SKM-1 treated with dmso at 0.1 percent for 144 hours (cell line): ENCODE data around the gene HAUS6.
"Not testable (repeated sequence)": the region's sequence is repeated elsewhere in the genome, so short reads cannot be mapped to it uniquely, and the experiment has no call there.

Source experiments
- DNase-seq: peaks from one replicate; lab custom pipeline; 2025; ENCODE audit not compliant: unreplicated experiment; lab: John Stamatoyannopoulos, UW

Gene HAUS6

GRCh38 chr9:19048966-19049916, 53.5 kb downstream of the HAUS6 start, which contains the start of gene RRAGA:
Gene RRAGA, plus strand, starts transcription at chr9:19049427. Its CDS starts 233 bp downstream, at chr9:19049660.
- peak; percentile 89 for DNase-seq

GRCh38 chr9:19036611-19037010, 66.1 kb downstream of the HAUS6 start:
- DNase-seq: no peak

- DNase-seq: no peak
Observed at GRCh38 chr9:19033015-19033414, 69.7 kb downstream of the HAUS6 start, which contains the start of gene SAXO1. Gene SAXO1, minus strand, starts transcription at chr9:19033209. Its CDS starts 301 bp downstream, at chr9:19032908.

GRCh38 chr9:19032406-19032805, 70.3 kb downstream of the HAUS6 start:
- DNase-seq: no peak

GRCh38 chr9:19030899-19031298, 71.8 kb downstream of the HAUS6 start:
- DNase-seq: no peak

GRCh38 chr9:19028835-19029451, 73.8 kb downstream of the HAUS6 start:
- peak; percentile 45 for DNase-seq

GRCh38 chr9:19027825-19028224, 74.9 kb downstream of the HAUS6 start:
- no peak for DNase-seq

GRCh38 chr9:19026375-19026774, 76.3 kb downstream of the HAUS6 start:
- DNase-seq: no peak

- DNase-seq: no peak
Observed at GRCh38 chr9:19023078-19023477, 79.6 kb downstream of the HAUS6 start.

- no peak for DNase-seq
Observed at GRCh38 chr9:19022206-19022605, 80.5 kb downstream of the HAUS6 start.

- not testable (repeated sequence) for DNase-seq
Observed at GRCh38 chr9:19021649-19022048, 81.1 kb downstream of the HAUS6 start.

GRCh38 chr9:19020886-19021455, 81.7 kb downstream of the HAUS6 start:
- DNase-seq: no peak

- DNase-seq: peak; percentile 12
Observed at GRCh38 chr9:19018201-19018600, 84.5 kb downstream of the HAUS6 start.

GRCh38 chr9:19009391-19009965, 93.2 kb downstream of the HAUS6 start:
- no peak for DNase-seq
